HG03060 (cell line): Measurements from ENCODE around the gene SENP1.

Experiments
- ATAC-seq: cut with Tn5 transposase; IDR thresholded peaks from one replicate; pipeline ENCODE4 v1.9.1; 2021; ENCODE audit warnings: low read depth, moderate number of reproducible peaks; ENCODE audit not compliant: unreplicated experiment

Gene SENP1

GRCh38 chr12:48003226-48004052 is 102.4 kb downstream of the SENP1 start:
- ATAC-seq = no peak

- ATAC-seq = no peak
Measured at GRCh38 chr12:48002773-48003218, 103.1 kb downstream of the SENP1 start.

- ATAC-seq = no peak
Measured at GRCh38 chr12:48002414-48002730, 103.5 kb downstream of the SENP1 start.

GRCh38 chr12:48001505-48002413 is 104.1 kb downstream of the SENP1 start:
- ATAC-seq = no peak

DNA sequence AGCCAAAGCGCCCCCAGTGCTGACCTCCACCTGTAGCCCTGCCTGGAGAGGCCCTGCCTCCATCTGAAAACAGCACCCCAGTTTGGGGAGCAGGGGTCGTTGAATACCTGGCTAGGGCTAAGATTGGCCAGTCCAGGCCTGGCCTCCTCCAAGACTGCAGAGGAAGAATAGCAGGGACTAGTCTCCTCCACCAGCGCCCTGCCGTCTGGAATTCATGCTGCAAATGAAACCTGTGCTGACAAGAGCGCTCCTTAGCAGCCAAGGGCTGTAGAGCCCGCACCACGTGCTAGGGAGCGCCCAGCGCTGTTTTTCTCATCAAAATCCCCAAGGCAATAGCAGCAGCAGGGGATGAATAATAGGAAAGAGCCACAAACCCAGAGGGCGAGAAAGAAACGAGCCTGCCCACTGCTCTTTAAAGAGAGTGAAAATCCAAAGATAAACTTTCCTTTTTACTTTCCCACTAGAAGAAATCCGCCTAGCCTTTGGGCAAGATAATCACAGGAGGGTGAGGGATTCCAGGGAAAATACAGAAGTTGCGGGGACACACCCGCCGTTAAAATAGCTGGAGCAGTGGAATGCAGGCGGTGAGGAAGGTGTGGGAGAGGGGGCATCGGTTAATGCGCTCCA is 104.9 kb downstream of the SENP1 start:
- ATAC-seq = no peak

DNA sequence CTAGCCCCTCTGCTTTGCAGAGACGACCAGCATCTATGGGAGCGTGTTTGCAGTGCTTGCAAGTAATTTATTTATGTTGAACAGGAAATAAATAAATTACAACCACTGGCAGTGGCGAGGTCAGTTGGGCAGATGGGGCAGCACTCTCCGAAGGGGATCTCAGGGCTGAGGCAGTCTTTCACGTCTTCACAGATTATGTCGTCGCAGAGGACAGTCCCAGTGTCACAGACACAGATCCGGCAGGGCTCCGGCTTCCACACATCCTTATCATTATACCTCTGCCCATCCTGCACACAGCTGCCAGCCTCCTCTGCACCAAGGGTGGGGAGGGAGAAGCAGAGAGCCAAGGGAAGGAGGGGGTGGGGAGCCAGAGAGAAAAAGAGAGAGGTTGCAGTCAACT is 106.1 kb downstream of the SENP1 start:
- ATAC-seq = no peak

- no peak for ATAC-seq
Measured at GRCh38 chr12:47997321-47997720, 108.6 kb downstream of the SENP1 start.

DNA sequence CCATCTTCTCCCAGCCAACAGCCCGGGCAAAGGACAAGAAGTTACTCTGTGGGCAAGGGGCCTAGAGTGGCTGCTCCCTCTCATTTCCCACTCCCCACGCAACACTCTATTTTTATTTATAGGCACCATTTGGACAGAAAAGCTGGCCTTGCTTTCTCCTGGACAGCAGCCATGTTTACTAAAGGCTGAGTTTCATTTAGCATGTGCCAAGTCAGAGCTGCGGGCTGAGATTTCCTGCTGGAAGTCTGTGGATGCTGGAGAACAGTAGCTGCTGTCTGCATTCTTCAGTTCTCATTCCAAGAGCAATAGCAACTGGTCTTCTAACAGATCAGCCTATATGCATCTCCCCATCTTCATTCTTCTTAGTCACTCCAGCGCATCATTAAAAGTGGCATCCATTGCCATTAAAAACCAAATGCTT is 109.9 kb downstream of the SENP1 start:
- no peak for ATAC-seq

DNA sequence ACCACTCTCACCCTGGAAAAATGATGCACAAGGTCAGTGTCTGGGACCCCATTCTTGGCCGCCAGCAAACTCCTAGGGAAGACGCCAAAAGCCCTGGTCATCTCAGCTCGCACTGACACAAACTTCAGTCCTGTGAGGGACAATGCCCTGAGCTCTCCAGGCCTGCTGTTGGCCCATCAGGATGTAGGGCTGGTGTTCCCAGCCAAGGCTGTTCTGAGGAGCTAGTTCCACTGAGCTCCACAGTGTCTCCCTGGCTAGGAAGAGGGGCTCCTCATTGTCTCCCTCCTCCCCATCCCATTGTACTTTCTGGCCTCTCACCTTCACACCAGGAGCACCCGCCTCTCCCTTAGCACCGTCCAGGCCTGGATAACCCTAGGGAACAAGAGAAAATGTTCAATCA is 112.4 kb downstream of the SENP1 start:
- ATAC-seq = no peak
